ENCODE results near the gene BIRC5.

BIRC5 gene

GRCh38 chr17:78256707-78257591, 42.9 kb downstream of the BIRC5 start:
- DNase-seq (ENCODE audit: low spot score), result no peak

DNA sequence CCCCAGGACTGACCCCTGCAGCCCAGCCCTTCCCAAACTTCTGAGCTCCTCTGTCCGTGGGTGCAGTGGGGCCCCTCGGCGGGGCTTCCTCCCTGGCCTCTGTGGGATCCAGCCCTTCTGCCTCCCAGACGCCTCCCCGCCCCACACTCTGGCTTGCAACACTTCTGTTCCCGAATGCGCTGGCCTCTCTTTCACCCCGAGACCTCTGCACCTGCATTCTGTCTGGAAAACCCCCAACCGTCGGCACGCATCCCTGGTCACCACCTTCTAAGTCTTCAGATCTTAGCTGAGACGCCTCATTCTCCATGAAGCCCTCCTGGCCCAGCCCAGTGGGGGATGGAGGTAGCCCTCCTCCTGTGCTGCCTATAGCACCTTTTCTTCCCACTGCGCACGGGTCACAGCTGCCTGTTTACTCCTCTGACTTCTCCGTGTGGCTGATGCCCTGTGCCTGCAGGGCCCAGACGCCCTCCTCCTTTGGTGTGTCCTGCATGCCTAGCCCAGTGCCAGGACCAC, 43.8 kb downstream of the BIRC5 start:
- no peak for DNase-seq (ENCODE audit: low spot score)

DNA sequence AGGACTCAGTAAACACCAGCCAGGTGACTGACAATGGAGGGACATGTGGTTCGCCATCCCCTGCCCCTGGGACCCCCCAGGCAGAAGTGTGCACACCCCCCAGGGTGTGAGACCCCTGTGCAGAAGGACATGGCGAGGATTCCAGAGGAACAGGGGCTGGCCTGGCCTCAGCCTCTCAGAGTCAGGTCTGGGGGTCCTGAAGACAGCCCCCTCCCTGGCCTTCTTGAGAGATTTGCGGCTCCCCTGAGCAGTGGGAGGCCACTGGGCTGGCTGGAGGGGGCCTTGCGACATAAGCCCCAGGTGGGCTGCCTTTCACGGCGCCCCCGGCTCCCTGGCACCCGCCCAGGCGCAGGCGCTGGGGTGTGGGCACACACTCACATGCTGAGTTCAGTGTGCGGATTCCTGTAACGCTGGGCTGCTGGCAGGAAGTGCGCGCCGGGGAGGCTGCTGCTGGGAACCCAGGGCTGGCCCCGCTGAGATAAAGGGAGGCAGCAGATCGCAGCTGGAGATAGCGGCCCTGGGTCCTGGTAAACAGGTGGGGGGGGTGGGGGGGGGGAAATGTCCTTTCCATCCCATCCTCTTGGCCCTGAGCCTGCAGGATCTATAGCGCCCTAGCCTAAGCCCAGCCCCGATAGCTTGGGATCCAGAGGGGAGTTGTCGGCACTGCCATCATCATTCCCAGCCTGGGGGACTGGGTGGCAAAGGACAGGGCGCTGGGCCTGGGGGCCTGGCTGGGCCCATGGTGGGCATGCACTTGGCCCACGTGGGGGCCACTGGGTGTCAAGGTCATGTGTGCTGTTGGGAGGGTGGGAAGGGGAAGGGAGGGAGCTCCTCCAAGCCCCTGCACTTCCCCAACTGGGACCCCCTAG, 44.5 kb downstream of the BIRC5 start:
- no peak for DNase-seq (ENCODE audit: low spot score)

DNA sequence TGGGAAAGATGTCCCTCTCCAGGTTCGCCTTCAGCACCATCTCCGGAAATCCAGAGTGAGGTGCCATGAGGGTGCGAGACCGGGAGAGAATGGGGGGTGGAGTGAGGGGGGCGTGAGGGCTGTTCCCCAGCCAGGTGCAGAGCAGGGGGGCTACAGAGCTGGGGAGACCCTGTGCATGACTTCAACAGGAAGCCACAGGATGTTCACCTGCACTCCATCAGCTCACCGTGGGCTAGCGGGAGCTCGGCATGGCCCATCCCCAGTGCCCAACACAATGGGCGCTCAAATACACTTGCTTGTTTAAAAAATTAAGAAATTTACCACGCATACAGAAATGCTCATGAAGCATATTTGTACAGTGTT, 45.1 kb downstream of the BIRC5 start:
- no peak for DNase-seq (ENCODE audit: low spot score)

GRCh38 chr17:78263063-78263735, 49.1 kb downstream of the BIRC5 start:
- no peak for DNase-seq (ENCODE audit: low spot score)

- no peak for DNase-seq (ENCODE audit: low spot score)
Observed at GRCh38 chr17:78263736-78264340, 49.8 kb downstream of the BIRC5 start.

DNA sequence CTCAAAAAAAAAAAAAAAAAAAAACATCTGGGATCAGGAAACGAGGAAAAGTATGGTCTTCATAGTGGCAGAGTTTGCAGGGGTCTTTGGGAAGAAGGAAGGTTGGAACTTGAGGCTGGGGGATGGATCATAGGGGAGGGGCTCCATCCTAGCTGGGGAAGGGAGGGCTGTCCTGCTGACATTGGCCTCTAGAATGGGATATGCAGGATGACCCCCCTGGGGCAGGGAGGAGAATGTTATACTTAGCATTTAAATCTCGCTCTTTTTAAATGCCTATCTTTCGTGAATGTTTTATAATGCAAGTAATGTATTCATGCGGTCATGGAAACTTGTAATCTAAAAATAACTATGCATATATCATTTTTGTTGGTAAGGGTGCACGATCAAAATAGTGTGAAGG, 50.5 kb downstream of the BIRC5 start:
- no peak for DNase-seq (ENCODE audit: low spot score)

GRCh38 chr17:78265121-78265520, 51.1 kb downstream of the BIRC5 start:
- DNase-seq (ENCODE audit: low spot score), result no peak

- DNase-seq (ENCODE audit: low spot score), result no peak
Observed at GRCh38 chr17:78266231-78266631, 52.2 kb downstream of the BIRC5 start.

DNA sequence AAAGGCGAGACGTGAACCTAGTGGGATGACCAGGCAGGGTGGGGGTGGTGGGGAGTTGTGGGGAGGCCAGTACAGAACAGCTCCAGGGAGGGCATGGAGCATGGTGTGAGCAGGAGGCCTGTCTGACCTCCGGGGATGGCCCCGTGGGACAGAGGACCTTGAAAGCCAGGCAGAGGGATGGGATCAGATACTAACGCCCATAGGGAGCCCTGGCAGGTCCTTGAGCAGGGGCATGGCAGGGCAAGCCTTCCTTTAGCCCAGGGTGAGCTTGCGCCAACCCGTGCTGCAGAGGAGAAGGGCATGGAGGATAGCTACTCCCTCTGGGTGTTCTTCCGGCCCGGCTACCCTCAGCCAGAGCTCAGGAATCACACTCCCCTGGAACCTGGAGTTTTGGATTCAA, 52.7 kb downstream of the BIRC5 start:
- no peak for DNase-seq (ENCODE audit: low spot score)

GRCh38 chr17:78267253-78268073, 53.4 kb downstream of the BIRC5 start:
- DNase-seq (ENCODE audit: low spot score), result no peak

GRCh38 chr17:78268191-78268874, 54.3 kb downstream of the BIRC5 start:
- DNase-seq (ENCODE audit: low spot score), result no peak

GRCh38 chr17:78268951-78269905, 55.2 kb downstream of the BIRC5 start:
- no peak for DNase-seq (ENCODE audit: low spot score)

DNA sequence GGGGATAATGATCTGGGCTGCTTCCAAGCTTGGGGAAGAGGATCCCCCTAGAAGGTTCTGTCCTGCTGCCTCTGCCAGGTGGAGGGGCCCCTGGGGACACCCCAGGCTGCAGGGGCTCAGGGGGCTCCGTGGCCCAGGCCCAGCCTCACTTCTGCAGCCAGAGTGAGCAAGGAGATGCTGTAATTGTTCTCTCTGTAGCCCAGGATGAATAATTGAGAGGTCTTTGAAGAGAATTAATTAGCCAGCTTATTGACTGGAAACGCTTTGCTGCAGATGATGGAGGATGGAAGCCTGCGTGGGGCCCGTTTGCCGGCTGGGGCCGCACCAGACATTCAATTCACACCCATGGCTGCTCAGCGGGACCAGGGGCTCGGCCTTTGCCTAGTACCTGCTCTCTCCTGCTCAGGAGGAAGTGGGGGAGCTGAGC, 55.9 kb downstream of the BIRC5 start:
- no peak for DNase-seq (ENCODE audit: low spot score)

DNA sequence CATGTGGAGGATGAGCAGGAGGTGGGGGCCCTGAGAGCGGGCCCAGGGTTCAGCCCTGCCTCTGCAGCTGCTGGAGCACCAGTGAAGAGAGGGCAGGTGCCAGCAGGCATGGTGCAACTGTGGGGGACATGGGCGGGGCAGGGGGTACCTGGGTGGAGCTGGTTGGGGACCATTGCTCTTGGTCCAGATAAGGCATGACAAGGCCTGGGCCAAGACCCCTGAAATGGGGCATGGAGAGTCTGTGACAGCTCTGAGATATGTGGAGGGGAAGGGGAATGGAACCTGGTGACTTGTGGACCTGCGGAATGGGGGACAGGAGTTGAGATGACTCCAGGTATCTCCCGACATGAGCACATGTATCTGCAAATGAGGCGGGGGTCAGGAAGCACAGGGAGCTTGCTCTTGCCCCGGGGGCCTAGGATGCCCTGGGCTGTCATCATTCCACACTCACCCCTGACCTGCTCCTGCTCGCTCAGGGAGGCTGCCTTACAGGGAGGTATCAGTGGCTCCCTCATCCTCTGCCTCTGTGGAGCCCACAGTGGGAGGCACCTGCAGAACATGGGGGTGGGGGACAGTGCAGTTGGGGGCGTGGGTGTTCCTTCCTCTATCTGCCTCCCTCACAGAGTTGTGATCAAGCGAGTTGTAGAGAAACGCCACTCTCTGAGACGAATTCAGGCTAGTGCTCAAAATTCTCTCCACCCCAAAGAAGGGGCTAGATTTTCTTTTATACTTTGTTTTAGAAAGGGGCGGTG, 57.5 kb downstream of the BIRC5 start:
- DNase-seq (ENCODE audit: low spot score), result no peak

- DNase-seq (ENCODE audit: low spot score), result no peak
Observed at GRCh38 chr17:78272181-78272913, 58.3 kb downstream of the BIRC5 start.

DNA sequence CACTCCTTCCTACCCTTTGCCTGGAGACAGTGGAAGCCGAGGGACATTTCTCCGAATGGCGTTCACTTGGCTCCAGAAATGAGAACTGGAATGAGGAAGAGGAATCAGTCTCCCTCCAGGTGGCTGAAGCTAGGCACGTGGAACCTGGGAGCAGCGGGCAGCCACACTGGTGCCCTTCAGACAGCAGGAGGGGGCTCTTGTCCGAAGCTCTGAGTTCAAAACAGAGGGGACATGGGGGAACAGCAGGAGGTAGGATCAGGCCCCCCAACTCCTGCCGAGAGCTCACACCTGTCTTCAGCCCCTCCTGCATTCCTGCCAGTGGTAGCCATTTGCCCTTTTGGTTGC, 58.8 kb downstream of the BIRC5 start:
- DNase-seq (ENCODE audit: low spot score), result no peak

- DNase-seq (ENCODE audit: low spot score), result no peak
Observed at GRCh38 chr17:78273813-78274212, 59.8 kb downstream of the BIRC5 start.
